WTC11 (cell line): ENCODE measurements around the gene ZNF592.

ENCODE experiments used
- CBFB ChIP-seq: sonication (generic); formaldehyde crosslinking; IDR thresholded peaks from 2 replicates; pipeline ENCODE4 v1.8.1; 2022; ENCODE audit warnings: mild to moderate bottlenecking, low read depth, missing genetic modification reagents
- FOXP1 ChIP-seq: sonication (generic); formaldehyde crosslinking; IDR thresholded peaks from 2 replicates; pipeline ENCODE4 v1.8.0; 2022; ENCODE audit warnings: missing genetic modification reagents, mild to moderate bottlenecking, moderate library complexity, borderline replicate concordance
- GTF2I ChIP-seq: fragments of 250-450 bp; sonication (Bioruptor Pico); conservative IDR thresholded peaks from 2 replicates; pipeline ENCODE4 v1.4.0; 2021; ENCODE audit warnings: mild to moderate bottlenecking
- JUN ChIP-seq: sonication (generic); formaldehyde crosslinking; IDR thresholded peaks from 2 replicates; pipeline ENCODE4 v1.8.0; 2023; ENCODE audit warnings: mild to moderate bottlenecking, missing genetic modification reagents
- NFYB ChIP-seq: sonication (generic); formaldehyde crosslinking; conservative IDR thresholded peaks from 2 replicates; pipeline ENCODE4 v1.8.0; 2022; ENCODE audit warnings: low read depth, missing genetic modification reagents
- TP53 ChIP-seq: sonication (generic); formaldehyde crosslinking; IDR thresholded peaks from 2 replicates; pipeline ENCODE4 v1.8.1; 2023; ENCODE audit warnings: mild to moderate bottlenecking, missing genetic modification reagents
- ZNF121 ChIP-seq: sonication (generic); formaldehyde crosslinking; IDR thresholded peaks from 2 replicates; pipeline ENCODE4 v1.8.0; 2023; ENCODE audit warnings: missing genetic modification reagents
- ZNF219 ChIP-seq: sonication (generic); formaldehyde crosslinking; IDR thresholded peaks from 2 replicates; pipeline ENCODE4 v1.8.0; 2023; ENCODE audit warnings: missing genetic modification reagents, mild to moderate bottlenecking, borderline replicate concordance
- TF ChIP-seq, protein P1 (sequence below): fragments of 200-600 bp; IDR thresholded peaks from 2 replicates; pipeline ENCODE4 v1.8.0; 2022; ENCODE audit warnings: antibody characterized with exemption
- TF ChIP-seq, protein P2 (sequence below): sonication (generic); formaldehyde crosslinking; IDR thresholded peaks from 2 replicates; pipeline ENCODE4 v1.8.1; 2023; ENCODE audit warnings: mild to moderate bottlenecking, missing genetic modification reagents
- TF ChIP-seq, protein P3 (sequence below): sonication (generic); formaldehyde crosslinking; IDR thresholded peaks from 2 replicates; pipeline ENCODE4 v1.8.0; 2022; ENCODE audit warnings: mild to moderate bottlenecking, missing genetic modification reagents
- TF ChIP-seq, protein P4 (sequence below): sonication (generic); formaldehyde crosslinking; IDR thresholded peaks from 2 replicates; pipeline ENCODE4 v1.8.1; 2023; ENCODE audit warnings: mild to moderate bottlenecking, missing genetic modification reagents, moderate library complexity
- TF ChIP-seq, protein P5 (sequence below): sonication (generic); formaldehyde crosslinking; IDR thresholded peaks from 2 replicates; pipeline ENCODE4 v1.8.1; 2022; ENCODE audit warnings: low read depth, mild to moderate bottlenecking, moderate library complexity, missing genetic modification reagents, borderline replicate concordance
- TF ChIP-seq, protein P6 (sequence below): sonication (generic); formaldehyde crosslinking; IDR thresholded peaks from 2 replicates; pipeline ENCODE4 v1.8.1; 2022; ENCODE audit warnings: low read depth, missing genetic modification reagents, borderline replicate concordance

DNA sequence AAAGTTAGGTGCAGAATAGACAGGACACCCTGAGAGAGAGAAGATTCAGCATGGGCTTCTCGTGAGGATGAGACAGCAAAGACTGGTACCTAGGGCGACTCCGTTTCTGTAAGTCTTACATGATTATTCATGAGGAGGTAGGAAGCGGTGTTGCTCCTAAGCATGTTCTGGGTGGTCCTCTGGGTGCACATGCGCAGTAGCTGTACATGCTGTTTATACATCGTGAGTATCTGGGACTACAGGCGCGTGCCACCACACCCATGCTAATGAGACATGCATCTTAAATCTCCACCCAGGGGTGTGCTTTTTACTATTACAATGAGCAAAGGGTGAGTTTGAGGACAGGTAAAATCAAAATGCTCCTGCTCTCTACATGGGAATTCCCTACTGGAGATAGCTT, 81.0 kb downstream of the ZNF592 start:
- TF ChIP-seq FOXP1 (CRISPR knock-in tag) = no peak
- TF ChIP-seq GTF2I (CRISPR knock-in tag) = no peak
- TF ChIP-seq, protein P1, sequence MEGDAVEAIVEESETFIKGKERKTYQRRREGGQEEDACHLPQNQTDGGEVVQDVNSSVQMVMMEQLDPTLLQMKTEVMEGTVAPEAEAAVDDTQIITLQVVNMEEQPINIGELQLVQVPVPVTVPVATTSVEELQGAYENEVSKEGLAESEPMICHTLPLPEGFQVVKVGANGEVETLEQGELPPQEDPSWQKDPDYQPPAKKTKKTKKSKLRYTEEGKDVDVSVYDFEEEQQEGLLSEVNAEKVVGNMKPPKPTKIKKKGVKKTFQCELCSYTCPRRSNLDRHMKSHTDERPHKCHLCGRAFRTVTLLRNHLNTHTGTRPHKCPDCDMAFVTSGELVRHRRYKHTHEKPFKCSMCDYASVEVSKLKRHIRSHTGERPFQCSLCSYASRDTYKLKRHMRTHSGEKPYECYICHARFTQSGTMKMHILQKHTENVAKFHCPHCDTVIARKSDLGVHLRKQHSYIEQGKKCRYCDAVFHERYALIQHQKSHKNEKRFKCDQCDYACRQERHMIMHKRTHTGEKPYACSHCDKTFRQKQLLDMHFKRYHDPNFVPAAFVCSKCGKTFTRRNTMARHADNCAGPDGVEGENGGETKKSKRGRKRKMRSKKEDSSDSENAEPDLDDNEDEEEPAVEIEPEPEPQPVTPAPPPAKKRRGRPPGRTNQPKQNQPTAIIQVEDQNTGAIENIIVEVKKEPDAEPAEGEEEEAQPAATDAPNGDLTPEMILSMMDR = no peak
- TF ChIP-seq, protein P2, sequence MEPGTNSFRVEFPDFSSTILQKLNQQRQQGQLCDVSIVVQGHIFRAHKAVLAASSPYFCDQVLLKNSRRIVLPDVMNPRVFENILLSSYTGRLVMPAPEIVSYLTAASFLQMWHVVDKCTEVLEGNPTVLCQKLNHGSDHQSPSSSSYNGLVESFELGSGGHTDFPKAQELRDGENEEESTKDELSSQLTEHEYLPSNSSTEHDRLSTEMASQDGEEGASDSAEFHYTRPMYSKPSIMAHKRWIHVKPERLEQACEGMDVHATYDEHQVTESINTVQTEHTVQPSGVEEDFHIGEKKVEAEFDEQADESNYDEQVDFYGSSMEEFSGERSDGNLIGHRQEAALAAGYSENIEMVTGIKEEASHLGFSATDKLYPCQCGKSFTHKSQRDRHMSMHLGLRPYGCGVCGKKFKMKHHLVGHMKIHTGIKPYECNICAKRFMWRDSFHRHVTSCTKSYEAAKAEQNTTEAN (CRISPR knock-in tag) = no peak
- no peak for TF ChIP-seq CBFB (CRISPR knock-in tag)
- no peak for TF ChIP-seq ZNF121
- no peak for TF ChIP-seq NFYB (CRISPR knock-in tag)
- TF ChIP-seq, protein P3, sequence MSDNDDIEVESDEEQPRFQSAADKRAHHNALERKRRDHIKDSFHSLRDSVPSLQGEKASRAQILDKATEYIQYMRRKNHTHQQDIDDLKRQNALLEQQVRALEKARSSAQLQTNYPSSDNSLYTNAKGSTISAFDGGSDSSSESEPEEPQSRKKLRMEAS (CRISPR knock-in tag) = no peak
- no peak for TF ChIP-seq ZNF219
- TF ChIP-seq TP53 = no peak
- TF ChIP-seq, protein P4, sequence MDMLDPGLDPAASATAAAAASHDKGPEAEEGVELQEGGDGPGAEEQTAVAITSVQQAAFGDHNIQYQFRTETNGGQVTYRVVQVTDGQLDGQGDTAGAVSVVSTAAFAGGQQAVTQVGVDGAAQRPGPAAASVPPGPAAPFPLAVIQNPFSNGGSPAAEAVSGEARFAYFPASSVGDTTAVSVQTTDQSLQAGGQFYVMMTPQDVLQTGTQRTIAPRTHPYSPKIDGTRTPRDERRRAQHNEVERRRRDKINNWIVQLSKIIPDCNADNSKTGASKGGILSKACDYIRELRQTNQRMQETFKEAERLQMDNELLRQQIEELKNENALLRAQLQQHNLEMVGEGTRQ (CRISPR knock-in tag) = no peak
- no peak for TF ChIP-seq JUN (CRISPR knock-in tag)
- TF ChIP-seq, protein P5, sequence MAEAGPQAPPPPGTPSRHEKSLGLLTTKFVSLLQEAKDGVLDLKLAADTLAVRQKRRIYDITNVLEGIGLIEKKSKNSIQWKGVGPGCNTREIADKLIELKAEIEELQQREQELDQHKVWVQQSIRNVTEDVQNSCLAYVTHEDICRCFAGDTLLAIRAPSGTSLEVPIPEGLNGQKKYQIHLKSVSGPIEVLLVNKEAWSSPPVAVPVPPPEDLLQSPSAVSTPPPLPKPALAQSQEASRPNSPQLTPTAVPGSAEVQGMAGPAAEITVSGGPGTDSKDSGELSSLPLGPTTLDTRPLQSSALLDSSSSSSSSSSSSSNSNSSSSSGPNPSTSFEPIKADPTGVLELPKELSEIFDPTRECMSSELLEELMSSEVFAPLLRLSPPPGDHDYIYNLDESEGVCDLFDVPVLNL (CRISPR knock-in tag) = no peak
- TF ChIP-seq, protein P6, sequence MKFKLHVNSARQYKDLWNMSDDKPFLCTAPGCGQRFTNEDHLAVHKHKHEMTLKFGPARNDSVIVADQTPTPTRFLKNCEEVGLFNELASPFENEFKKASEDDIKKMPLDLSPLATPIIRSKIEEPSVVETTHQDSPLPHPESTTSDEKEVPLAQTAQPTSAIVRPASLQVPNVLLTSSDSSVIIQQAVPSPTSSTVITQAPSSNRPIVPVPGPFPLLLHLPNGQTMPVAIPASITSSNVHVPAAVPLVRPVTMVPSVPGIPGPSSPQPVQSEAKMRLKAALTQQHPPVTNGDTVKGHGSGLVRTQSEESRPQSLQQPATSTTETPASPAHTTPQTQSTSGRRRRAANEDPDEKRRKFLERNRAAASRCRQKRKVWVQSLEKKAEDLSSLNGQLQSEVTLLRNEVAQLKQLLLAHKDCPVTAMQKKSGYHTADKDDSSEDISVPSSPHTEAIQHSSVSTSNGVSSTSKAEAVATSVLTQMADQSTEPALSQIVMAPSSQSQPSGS (CRISPR knock-in tag) = no peak
